ENCODE measurements around the gene ITFG1.
"Not testable (repeated sequence)": the region's sequence is repeated elsewhere in the genome, so short reads cannot be mapped to it uniquely, and the experiment has no call there.

ITFG1 gene

GRCh38 chr16:47470810-47471209, 9.9 kb upstream of the ITFG1 start:
- DNase-seq: no peak

GRCh38 chr16:47470211-47470610, 9.3 kb upstream of the ITFG1 start:
- no peak for DNase-seq

- no peak for DNase-seq
Observed at GRCh38 chr16:47469227-47469626, 8.4 kb upstream of the ITFG1 start.

DNA sequence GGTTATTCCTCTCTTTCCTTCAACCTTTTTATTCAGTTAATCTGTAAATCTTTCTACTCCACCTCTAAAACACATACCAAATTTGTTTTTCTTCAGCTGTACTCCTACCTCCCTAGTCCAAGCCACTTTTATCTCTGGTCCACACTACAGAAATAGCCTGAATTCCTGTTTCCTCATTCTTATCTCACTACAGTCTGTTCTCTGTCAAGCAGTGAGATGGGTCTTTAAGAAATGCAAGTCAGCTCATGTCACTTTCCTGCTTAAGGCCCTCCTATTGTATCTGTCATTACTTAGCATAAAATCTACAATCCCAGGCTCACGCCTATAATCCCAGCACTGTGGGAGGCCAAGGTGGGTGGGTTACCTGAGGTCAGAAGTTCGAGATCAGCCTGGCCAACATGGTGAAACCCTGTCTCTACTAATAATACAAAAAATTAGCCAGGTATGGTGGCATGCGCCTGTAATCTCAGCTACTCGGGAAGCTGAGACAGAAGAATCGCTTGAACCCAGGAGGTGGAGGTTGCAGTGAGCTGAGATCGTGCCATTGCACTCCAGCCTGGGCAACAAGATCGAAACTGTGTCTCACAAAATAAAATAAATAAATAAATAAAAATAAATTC, 7.3 kb upstream of the ITFG1 start:
- not testable (repeated sequence) for DNase-seq

DNA sequence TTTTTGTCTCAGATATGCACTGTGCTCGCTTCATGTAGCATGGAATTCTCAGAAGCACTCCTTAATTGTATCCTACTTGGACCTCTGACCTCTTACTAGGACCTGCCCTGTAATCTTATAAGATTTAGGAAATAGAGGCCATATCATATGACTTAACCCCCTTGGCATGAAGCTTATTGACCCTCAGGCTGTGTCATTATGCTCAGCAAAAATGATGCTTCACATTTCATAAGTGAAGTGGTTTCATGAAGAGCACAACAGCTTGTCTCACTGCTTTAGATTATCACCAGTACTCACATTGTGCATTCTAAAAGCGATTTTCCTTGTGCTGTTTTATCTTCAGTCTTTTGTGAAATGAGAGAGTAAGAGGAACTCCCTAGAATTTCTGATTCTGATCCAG, 6.6 kb upstream of the ITFG1 start:
- DNase-seq: no peak

DNA sequence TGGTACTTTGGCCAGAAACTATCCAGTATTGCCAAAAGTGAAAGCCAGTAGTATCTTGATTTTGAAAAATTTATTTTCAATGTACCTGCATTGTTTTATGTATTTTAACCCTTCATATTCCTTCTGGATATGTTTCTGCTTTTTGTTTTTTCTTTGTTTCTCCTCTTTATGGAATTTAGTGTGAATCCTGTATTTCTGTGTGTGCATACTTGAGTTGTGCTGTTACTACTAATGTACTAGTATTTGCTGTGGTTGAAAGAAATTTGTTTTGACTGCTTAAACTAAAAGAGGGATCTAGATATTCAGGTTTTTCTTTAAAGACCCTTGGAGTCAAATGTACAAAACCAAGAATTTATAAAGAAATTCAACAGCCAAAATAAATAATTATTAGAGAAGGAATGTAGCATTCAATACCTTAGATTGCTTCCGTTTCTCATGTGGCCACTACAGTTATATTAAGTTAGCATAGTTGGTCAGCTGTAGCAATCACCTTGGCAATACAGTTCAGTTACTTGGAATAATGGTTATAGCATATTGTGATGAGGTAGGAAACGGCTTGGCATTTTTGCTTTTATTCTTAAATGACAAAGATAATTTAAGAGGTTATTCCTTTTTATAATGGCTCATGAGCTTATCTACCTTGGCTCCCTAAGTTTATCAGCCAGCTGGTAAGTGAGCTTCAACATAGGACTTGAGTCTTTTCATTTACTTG, 5.2 kb upstream of the ITFG1 start:
- DNase-seq: no peak

GRCh38 chr16:47463771-47464624, 3.1 kb upstream of the ITFG1 start:
- no peak for DNase-seq

- peak; percentile 22 for DNase-seq
Observed at GRCh38 chr16:47461598-47462266, 869 bp upstream of the ITFG1 start.

DNA sequence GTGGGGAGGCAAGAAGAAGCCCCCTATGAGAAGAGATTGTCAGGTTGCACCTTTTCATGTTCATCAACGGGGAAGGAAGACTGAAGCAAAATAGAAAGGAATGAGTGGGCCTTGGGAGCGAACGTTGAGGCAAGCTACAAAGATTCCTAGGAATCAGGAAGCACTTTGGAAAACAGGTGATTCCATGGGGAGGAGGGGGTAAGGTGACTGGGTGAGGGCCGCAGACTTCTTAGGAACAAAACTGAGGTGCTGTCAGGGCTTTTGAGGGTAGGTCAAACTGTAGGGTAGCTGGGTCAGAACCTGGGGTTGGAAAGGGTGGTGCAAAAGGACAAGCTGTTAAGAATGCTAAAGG, 528 bp downstream of the ITFG1 start:
- no peak for DNase-seq

GRCh38 chr16:47459603-47460002, 1.3 kb downstream of the ITFG1 start:
- DNase-seq: no peak

- no peak for DNase-seq
Observed at GRCh38 chr16:47458331-47458730, 2.5 kb downstream of the ITFG1 start.

GRCh38 chr16:47449788-47450187, 11.1 kb downstream of the ITFG1 start:
- no peak for DNase-seq

- no peak for DNase-seq
Observed at GRCh38 chr16:47448830-47449575, 11.9 kb downstream of the ITFG1 start.

GRCh38 chr16:47446431-47446830, 14.4 kb downstream of the ITFG1 start:
- DNase-seq: no peak

DNA sequence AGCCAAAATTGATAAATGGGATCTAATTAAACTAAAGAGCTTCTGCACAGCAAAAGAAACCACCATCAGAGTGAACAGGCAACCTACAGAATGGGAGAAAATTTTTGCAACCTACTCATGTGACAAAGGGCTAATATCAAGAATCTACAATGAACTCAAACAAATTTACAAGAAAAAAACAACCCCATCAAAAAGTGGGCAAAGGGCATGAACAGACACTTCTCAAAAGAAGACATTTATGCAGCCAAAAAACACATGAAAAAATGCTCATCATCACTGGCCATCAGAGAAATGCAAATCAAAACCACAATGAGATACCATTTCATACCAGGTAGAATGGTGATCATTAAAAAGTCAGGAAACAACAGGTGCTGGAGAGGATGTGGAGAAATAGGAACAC, 18.0 kb downstream of the ITFG1 start:
- DNase-seq: not testable (repeated sequence)

- not testable (repeated sequence) for DNase-seq
Observed at GRCh38 chr16:47440066-47440465, 20.8 kb downstream of the ITFG1 start.

DNA sequence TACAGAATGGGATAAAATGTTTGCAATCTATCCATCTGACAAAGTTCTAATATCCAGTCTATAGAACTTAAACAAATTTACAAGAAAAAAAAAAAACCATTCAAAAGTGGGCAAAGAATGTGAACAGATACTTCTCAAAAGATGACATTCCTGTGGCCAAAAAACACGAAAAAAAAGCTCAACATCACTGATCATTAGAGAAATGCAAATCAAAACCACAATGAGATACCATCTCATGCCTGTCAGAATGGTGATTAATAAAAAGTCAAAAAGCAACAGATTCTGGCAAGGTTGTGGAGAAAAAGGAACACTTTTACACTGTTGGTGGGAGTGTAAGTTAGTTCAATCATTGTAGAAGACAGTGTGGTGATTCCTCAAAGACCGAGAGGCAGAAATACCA, 26.6 kb downstream of the ITFG1 start:
- not testable (repeated sequence) for DNase-seq

DNA sequence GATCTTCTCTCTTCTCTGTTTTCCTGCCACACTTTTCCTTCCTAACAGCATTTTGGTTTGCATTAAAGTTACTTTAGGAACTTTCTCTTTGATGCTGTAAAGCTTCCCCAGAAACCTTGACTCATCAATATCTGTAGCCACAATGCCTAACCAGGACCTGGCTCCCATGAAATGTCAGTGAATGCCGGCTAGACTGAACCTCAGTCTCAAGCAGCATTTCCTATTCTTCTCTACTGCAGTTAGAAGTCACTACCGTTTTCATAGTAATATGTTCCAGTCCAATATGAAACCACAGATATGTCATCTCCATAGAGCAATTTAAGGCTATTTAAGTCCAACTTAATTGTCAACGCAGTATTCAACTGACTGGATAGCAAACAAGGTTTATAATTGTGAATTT, 28.9 kb downstream of the ITFG1 start:
- DNase-seq: no peak

DNA sequence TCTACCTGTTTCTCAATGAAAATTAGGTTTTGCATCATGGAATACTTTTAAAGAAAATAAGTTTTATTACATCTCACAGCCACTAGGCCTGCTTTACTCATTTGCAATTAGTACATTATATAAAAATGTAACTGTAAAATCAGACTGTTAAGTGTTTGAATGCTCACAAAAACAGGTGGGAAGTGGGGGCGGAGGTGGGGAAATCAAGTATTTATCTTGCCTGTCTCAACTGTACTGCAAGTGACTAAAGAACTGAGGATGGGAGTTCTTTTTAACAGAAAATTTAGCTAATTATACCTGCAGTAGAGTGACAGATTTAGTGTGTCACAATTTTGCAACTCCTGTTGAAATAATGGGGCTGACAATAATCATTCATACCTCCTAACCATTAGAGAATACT, 34.1 kb downstream of the ITFG1 start:
- DNase-seq: no peak

DNA sequence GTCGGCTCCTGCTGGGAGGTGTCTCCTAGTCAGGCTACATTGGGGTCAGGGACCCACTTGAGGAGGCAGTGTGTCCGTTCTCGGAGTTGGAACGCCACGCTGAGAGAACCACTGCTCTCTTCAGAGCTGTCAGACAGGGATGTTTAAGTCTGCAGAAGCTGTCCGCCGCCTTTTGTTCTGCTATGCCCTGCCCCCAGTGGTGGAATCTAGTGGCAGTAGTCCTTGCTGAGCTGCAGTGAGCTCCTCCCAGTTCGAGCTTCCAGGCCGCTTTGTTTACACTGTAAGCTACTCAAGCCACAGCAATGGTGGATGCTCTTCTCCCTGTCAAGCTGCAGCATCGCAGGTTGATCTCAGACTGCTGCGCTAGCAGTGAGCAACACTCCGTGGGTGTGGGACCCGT, 36.0 kb downstream of the ITFG1 start:
- no peak for DNase-seq

- no peak for DNase-seq
Observed at GRCh38 chr16:47416869-47417268, 44.0 kb downstream of the ITFG1 start.

GRCh38 chr16:47413041-47413440, 47.8 kb downstream of the ITFG1 start:
- no peak for DNase-seq

DNA sequence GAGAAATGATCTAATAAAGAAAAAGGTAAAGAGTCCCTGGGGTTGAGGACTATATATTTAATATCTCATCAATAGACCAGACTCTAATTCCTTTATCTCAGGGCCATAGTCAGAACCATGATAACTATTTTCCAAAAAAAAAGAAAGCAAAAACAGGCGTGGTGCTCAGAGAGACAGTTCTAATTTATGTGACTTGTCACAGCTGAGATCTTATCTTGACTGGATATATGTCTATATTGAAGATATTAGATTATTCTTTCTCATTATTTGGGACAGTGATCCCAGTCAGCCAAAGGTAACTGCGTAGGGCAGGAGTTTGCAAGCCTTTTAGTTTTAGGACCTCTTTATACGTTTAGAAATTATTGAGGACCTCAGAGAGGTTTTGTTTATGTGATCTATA, 52.4 kb downstream of the ITFG1 start:
- no peak for DNase-seq
